Lower leg skin (tissue), 4 donors: Measurements from ENCODE around the gene TMEM154. TPM values are rescaled to one million over a fixed set of nuclear protein-coding genes. Genes with fewer than 3 reads are reported as not detected.

Experiments
- DNase-seq, 2 donors: peaks; one replicate each; pipeline ENCODE4 v3.0.0-alpha.2; 2019; ENCODE audit warnings: low spot score in 2 of 2
- H3K4me3 ChIP-seq: fragments of 200-600 bp; sonication (generic); 2 replicates; pipeline ENCODE4 v1.5.1; 2017; ENCODE audit warnings: mild to moderate bottlenecking, low read depth; ENCODE audit not compliant: poor library complexity, severe bottlenecking
- POLR2A ChIP-seq, 2 donors: fragments of 450-650 bp; IDR thresholded peaks; one replicate each; pipeline ENCODE4 v1.6.1; 2016 to 2017; ENCODE audit warnings: antibody characterized with exemption in 2 of 2, mild to moderate bottlenecking in 1 of 2, moderate library complexity in 1 of 2
- WGBS, 2 donors: methylation state at CpG; one replicate each; pipeline ENCODE4 v1.1.5; 2018; 5-methylcytosine and 5-hydroxymethylcytosine counted together
- intact Hi-C: fragments of 100-400 bp; cut with DNase I; formaldehyde crosslinking; loops from one replicate; pipeline ENCODE4 v1.15.0; 2023; ENCODE audit warnings: low total_unique reads
- total RNA-seq, 4 donors: library from RNA; depleted of rRNA; stranded (reverse); fragments of >200 nt; gene quantifications; one replicate each; pipeline ENCODE4 v1.1.0, GENCODE V29; 2016
- TF ChIP-seq, protein P1 (sequence below), 3 donors: fragments of 450-650 bp; IDR thresholded peaks; one replicate each; pipeline ENCODE4 v1.5.1; 2016; ENCODE audit warnings: antibody characterized with exemption in 3 of 3, mild to moderate bottlenecking in 3 of 3, moderate library complexity in 2 of 3

The TMEM154 gene
- total RNA-seq, 4 donors from 2014 or later, result 73.1 to 139 (median 97.5) TPM

DNA sequence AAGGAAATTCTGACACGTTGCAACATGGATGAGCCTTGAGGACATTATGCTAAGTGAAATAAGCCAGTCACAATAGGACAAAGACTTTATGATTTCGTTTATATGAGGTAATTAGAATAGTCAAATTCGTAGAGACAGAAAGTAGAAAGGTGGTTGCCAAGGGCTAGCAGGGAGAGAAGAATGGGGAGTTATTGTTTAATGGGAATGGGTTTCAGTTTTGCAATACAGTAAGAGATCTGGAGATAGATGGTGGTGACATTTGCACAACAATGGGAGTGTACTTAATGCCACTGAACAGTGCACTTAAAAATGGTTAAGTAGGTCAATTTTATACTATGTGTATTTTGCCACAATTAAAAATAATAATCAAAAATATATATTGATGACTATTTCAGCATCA is 43.4 kb upstream of the TMEM154 start:
- intact Hi-C loops, result no loop called here
- DNase-seq, result no peak
- WGBS, 2 donors, result 53 to 55% methylated on average over 3 of the region's 3 CpGs
- H3K4me3 ChIP-seq, result no peak overlapping the region
- TF ChIP-seq, protein P1, sequence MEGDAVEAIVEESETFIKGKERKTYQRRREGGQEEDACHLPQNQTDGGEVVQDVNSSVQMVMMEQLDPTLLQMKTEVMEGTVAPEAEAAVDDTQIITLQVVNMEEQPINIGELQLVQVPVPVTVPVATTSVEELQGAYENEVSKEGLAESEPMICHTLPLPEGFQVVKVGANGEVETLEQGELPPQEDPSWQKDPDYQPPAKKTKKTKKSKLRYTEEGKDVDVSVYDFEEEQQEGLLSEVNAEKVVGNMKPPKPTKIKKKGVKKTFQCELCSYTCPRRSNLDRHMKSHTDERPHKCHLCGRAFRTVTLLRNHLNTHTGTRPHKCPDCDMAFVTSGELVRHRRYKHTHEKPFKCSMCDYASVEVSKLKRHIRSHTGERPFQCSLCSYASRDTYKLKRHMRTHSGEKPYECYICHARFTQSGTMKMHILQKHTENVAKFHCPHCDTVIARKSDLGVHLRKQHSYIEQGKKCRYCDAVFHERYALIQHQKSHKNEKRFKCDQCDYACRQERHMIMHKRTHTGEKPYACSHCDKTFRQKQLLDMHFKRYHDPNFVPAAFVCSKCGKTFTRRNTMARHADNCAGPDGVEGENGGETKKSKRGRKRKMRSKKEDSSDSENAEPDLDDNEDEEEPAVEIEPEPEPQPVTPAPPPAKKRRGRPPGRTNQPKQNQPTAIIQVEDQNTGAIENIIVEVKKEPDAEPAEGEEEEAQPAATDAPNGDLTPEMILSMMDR (IDR thresholded peaks at IDR 0.05), result no peak
- TF ChIP-seq POLR2A (IDR thresholded peaks at IDR 0.05), result no peak

DNA sequence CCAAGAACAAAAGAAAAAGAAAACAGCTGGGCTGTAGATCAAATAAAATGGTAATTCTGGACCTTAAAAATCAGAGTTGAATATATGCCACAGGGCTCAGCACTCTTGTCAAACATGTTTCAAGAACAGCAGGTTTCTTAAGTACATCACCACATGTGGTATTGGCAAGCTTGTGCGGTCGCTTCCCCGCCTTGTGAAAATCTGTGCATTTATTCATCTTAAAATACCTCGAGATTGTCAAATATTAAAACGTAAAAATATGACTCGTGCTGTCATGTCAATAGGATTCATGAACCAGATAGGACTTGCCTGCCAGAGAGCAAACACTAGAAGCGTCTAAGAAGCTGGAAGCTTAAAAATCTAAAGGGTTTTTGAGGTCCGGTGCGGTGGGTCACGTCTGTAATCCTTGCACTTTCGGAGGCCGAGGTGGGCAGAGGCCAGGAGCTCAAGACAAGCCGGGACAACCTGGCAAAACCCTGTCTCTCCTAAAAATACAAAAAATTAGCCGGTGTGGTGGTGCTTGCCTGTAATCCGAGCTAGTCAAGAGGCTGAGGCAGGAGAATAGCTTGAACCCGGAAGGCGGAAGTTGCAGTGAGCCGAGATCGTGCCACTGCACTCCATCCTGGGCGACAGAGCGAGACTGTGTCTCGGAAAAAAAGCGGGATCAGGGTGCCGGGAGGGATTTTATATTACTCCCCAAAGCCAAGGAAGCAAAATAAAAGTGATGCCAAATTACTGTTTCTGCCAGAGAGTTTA is 40.2 kb upstream of the TMEM154 start:
- intact Hi-C loops, result no loop called here
- no peak overlapping the region for H3K4me3 ChIP-seq
- WGBS, 2 donors, result 43 to 48% methylated on average over 24 of the region's 24 CpGs
- TF ChIP-seq POLR2A (IDR thresholded peaks at IDR 0.05), result no peak
- DNase-seq, result no peak

DNA sequence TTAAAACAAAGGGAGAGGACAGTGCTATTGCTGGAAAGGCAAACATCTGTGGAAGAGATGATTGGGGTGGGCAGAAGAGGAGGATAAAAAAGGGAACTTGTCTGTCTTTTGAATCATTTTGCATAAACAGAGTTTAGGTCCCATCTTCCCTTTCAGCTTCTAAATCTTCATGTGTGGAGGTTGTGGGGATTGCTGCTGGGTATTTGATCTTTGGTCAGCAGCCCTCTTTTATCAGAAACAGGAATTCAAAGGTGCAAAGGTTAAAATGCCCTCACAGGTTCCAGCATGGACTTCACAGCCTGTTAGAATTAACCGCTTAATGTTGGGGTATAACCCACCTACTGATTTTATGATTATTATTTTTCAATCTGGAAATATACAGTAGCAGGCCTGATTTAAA is 39.5 kb upstream of the TMEM154 start:
- no peak overlapping the region for H3K4me3 ChIP-seq
- DNase-seq, result no peak
- 48 to 49% methylated on average over 1 of the region's 1 CpG for WGBS, 2 donors
- intact Hi-C loops, result no loop called here
- TF ChIP-seq POLR2A (IDR thresholded peaks at IDR 0.05), result no peak
- TF ChIP-seq, protein P1 (IDR thresholded peaks at IDR 0.05), result no peak

DNA sequence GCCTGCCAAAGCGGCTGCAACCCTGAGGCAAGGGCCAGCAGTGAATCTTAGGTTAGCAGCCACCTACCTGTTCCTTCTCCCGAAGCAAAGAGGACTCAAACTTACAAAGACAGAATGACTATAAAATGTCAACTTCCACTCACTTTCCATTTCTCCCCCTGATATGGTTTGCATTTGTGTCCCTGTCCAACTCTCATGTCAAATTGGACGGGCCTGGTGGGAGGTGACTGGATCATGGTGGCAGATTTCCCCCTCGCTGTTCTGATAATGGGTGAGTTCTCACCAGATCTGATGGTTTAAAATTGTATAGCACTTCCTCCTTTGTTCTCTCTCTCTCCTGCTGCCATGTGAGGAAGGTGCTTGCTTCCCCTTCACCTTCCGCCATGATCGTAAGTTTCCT is 35.3 kb upstream of the TMEM154 start:
- 95 to 96% methylated on average over 6 of the region's 6 CpGs for WGBS, 2 donors
- intact Hi-C loops, result no loop called here
- DNase-seq, result no peak
- H3K4me3 ChIP-seq, result no peak overlapping the region
- TF ChIP-seq, protein P1 (IDR thresholded peaks at IDR 0.05), result no peak
- TF ChIP-seq POLR2A (IDR thresholded peaks at IDR 0.05), result no peak

DNA sequence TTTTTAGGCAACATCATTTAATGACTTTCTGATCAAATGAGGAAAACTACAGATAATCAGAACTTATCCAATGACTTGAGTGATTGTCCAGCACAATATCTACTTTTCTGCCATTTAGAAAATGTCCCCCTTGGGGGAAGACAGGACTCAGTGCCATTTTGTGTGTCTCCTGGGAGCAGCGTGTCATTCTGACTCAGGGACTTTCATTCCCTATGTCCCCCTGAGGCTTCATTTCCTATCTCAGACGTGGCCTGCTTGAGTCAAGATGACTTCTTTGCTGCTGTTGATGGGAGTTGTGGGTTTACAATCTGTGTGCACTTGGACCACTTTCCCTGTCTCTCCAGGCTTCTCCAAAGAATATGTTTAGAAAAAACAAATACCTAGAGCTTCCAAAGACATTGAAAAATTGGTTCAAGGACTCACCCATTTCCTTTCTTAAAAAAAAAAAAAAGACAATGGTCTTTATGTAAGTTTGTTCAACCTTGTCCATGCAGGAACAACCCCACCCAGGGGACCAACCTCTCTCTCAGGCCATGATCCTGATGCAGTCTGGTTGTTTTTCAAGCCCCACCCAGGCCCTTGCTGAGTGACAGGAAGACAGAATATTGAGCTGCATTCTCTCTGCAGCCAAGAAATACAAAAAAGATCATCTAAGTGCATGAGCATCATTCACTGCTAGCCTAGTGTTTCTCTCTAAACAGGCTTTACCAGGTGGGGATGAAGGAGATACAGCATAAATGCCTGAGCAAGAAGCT is 34.3 kb upstream of the TMEM154 start:
- intact Hi-C loops, result no loop called here

More for the DNA sequence above, 34.3 kb upstream of the TMEM154 start:
- DNase-seq, result no peak
- 55 to 56% methylated on average over 2 of the region's 2 CpGs for WGBS, 2 donors
- TF ChIP-seq POLR2A (IDR thresholded peaks at IDR 0.05), result no peak
- TF ChIP-seq, protein P1 (IDR thresholded peaks at IDR 0.05), result no peak
- H3K4me3 ChIP-seq, result no peak overlapping the region
